Measurements from ENCODE around the gene STAG2. TPM values are rescaled to one million over a fixed set of nuclear protein-coding genes. Genes with fewer than 3 reads are reported as not detected.
"Not testable (repeated sequence)": the region's sequence is repeated elsewhere in the genome, so short reads cannot be mapped to it uniquely, and the experiment has no call there.

STAG2 gene
- total and polyA plus RNA-seq, 9 donors: 47.3 to 86.5 (median 69.5) TPM

- no peak overlapping the region for H3K4me3 ChIP-seq (ENCODE audit: low read length)
- no peaks in the 10 kb centered on the region for H3K27me3 ChIP-seq (ENCODE audit: control insufficient read depth, insufficient read depth, low read length)
- no peaks in the 10 kb centered on the region for H3K9me3 ChIP-seq (replicated peaks; ENCODE audit: control insufficient read depth, low read depth, low read length)
- no peak overlapping the region for H3K27ac ChIP-seq (ENCODE audit: low read length)
- H3K4me1 ChIP-seq (ENCODE audit: control insufficient read depth, insufficient read depth, low read length): no peaks in the 10 kb centered on the region
- DNase-seq: no peak
- no peaks in the 10 kb centered on the region for H3K36me3 ChIP-seq (ENCODE audit: control insufficient read depth, insufficient read depth, low read length)
- no CpG with 5 or more reads among the region's 1 CpG for WGBS (ENCODE audit: insufficient coverage)
Measured at GRCh38 chrX:124026529-124026928, 65.0 kb downstream of the STAG2 start.

- Histone ChIP-seq H3K4me3 (ENCODE audit: low read length) (no peak overlapping the region), H3K4me1 (ENCODE audit: control insufficient read depth, insufficient read depth, low read length) (no peaks in the 10 kb centered on the region), H3K27me3 (ENCODE audit: control insufficient read depth, insufficient read depth, low read length) (no peaks in the 10 kb centered on the region), H3K9me3 (replicated peaks; ENCODE audit: control insufficient read depth, low read depth, low read length) (no peaks in the 10 kb centered on the region), H3K36me3 (ENCODE audit: control insufficient read depth, insufficient read depth, low read length) (no peaks in the 10 kb centered on the region), H3K27ac (ENCODE audit: low read length) (no peak overlapping the region)
- no CpG with 5 or more reads among the region's 3 CpGs for WGBS (ENCODE audit: insufficient coverage)
- DNase-seq: no peak
Measured at GRCh38 chrX:124028182-124028581, 66.7 kb downstream of the STAG2 start.

- no peak for DNase-seq
- no peak overlapping the region for H3K27ac ChIP-seq (ENCODE audit: low read length)
- no peaks in the 10 kb centered on the region for H3K9me3 ChIP-seq (replicated peaks; ENCODE audit: control insufficient read depth, low read depth, low read length)
- H3K4me3 ChIP-seq (ENCODE audit: low read length): no peak overlapping the region
- WGBS (ENCODE audit: insufficient coverage): no CpG with 5 or more reads among the region's 1 CpG
- no peaks in the 10 kb centered on the region for H3K36me3 ChIP-seq (ENCODE audit: control insufficient read depth, insufficient read depth, low read length)
- no peaks in the 10 kb centered on the region for H3K4me1 ChIP-seq (ENCODE audit: control insufficient read depth, insufficient read depth, low read length)
- H3K27me3 ChIP-seq (ENCODE audit: control insufficient read depth, insufficient read depth, low read length): no peaks in the 10 kb centered on the region
Measured at GRCh38 chrX:124030520-124030919, 69.0 kb downstream of the STAG2 start.

GRCh38 chrX:124033821-124034220 is 72.3 kb downstream of the STAG2 start:
- no peaks in the 10 kb centered on the region for H3K9me3 ChIP-seq (replicated peaks; ENCODE audit: control insufficient read depth, low read depth, low read length)
- no peak overlapping the region for H3K27ac ChIP-seq (ENCODE audit: low read length)
- no peak for DNase-seq
- H3K4me1 ChIP-seq (ENCODE audit: control insufficient read depth, insufficient read depth, low read length): no peaks in the 10 kb centered on the region
- no peaks in the 10 kb centered on the region for H3K36me3 ChIP-seq (ENCODE audit: control insufficient read depth, insufficient read depth, low read length)
- H3K4me3 ChIP-seq (ENCODE audit: low read length): no peak overlapping the region
- no CpG with 5 or more reads among the region's 1 CpG for WGBS (ENCODE audit: insufficient coverage)
- H3K27me3 ChIP-seq (ENCODE audit: control insufficient read depth, insufficient read depth, low read length): no peaks in the 10 kb centered on the region

GRCh38 chrX:124035657-124036056 is 74.2 kb downstream of the STAG2 start:
- peak; percentile 3 for DNase-seq
- Histone ChIP-seq H3K36me3 (ENCODE audit: control insufficient read depth, insufficient read depth, low read length) (no peaks in the 10 kb centered on the region), H3K4me3 (ENCODE audit: low read length) (no peak overlapping the region), H3K27ac (ENCODE audit: low read length) (peak overlapping the region; percentile 48), H3K9me3 (replicated peaks; ENCODE audit: control insufficient read depth, low read depth, low read length) (no peaks in the 10 kb centered on the region), H3K27me3 (ENCODE audit: control insufficient read depth, insufficient read depth, low read length) (no peaks in the 10 kb centered on the region), H3K4me1 (ENCODE audit: control insufficient read depth, insufficient read depth, low read length) (no peaks in the 10 kb centered on the region)
- whole genome bisulfite sequencing (ENCODE audit: insufficient coverage): 100% methylated on average over 1 of the region's 2 CpGs

- Histone ChIP-seq H3K9me3 (replicated peaks; ENCODE audit: control insufficient read depth, low read depth, low read length) (no peaks in the 10 kb centered on the region), H3K4me3 (ENCODE audit: low read length) (no peak overlapping the region), H3K36me3 (ENCODE audit: control insufficient read depth, insufficient read depth, low read length) (no peaks in the 10 kb centered on the region), H3K27me3 (ENCODE audit: control insufficient read depth, insufficient read depth, low read length) (no peaks in the 10 kb centered on the region), H3K4me1 (ENCODE audit: control insufficient read depth, insufficient read depth, low read length) (no peaks in the 10 kb centered on the region), H3K27ac (ENCODE audit: low read length) (no peak overlapping the region)
- WGBS (ENCODE audit: insufficient coverage): no CpG with 5 or more reads among the region's 1 CpG
- DNase-seq: no peak
Measured at GRCh38 chrX:124042042-124042441, 80.5 kb downstream of the STAG2 start.

GRCh38 chrX:124045109-124045508 is 83.6 kb downstream of the STAG2 start:
- Histone ChIP-seq H3K4me3 (ENCODE audit: low read length) (no peak overlapping the region), H3K9me3 (replicated peaks; ENCODE audit: control insufficient read depth, low read depth, low read length) (no peaks in the 10 kb centered on the region), H3K36me3 (ENCODE audit: control insufficient read depth, insufficient read depth, low read length) (peaks cover 4% of the 10 kb centered on the region), H3K4me1 (ENCODE audit: control insufficient read depth, insufficient read depth, low read length) (no peaks in the 10 kb centered on the region), H3K27ac (ENCODE audit: low read length) (no peak overlapping the region), H3K27me3 (ENCODE audit: control insufficient read depth, insufficient read depth, low read length) (no peaks in the 10 kb centered on the region)
- no CpG with 5 or more reads among the region's 4 CpGs for WGBS (ENCODE audit: insufficient coverage)
- no peak for DNase-seq

GRCh38 chrX:124084417-124084816 is 122.9 kb downstream of the STAG2 start:
- H3K27me3 ChIP-seq (ENCODE audit: control insufficient read depth, insufficient read depth, low read length); H3K4me1 ChIP-seq (ENCODE audit: control insufficient read depth, insufficient read depth, low read length); H3K4me3 ChIP-seq (ENCODE audit: low read length); H3K27ac ChIP-seq (ENCODE audit: low read length); H3K9me3 ChIP-seq (replicated peaks; ENCODE audit: control insufficient read depth, low read depth, low read length); DNase-seq: not testable (repeated sequence)
- WGBS (ENCODE audit: insufficient coverage): 79% methylated on average over 4 of the region's 6 CpGs
- peaks cover 19% of the 10 kb centered on the region for H3K36me3 ChIP-seq (ENCODE audit: control insufficient read depth, insufficient read depth, low read length)

- H3K4me1 ChIP-seq (ENCODE audit: control insufficient read depth, insufficient read depth, low read length): no peaks in the 10 kb centered on the region
- no peak overlapping the region for H3K4me3 ChIP-seq (ENCODE audit: low read length)
- 89% methylated on average over 2 of the region's 2 CpGs for WGBS (ENCODE audit: insufficient coverage)
- no peak for DNase-seq
- no peaks in the 10 kb centered on the region for H3K27me3 ChIP-seq (ENCODE audit: control insufficient read depth, insufficient read depth, low read length)
- H3K9me3 ChIP-seq (replicated peaks; ENCODE audit: control insufficient read depth, low read depth, low read length): no peaks in the 10 kb centered on the region
- H3K36me3 ChIP-seq (ENCODE audit: control insufficient read depth, insufficient read depth, low read length): peaks cover 22% of the 10 kb centered on the region
- no peak overlapping the region for H3K27ac ChIP-seq (ENCODE audit: low read length)
Measured at GRCh38 chrX:124085063-124085462, 123.6 kb downstream of the STAG2 start.

GRCh38 chrX:124086411-124086810 is 124.9 kb downstream of the STAG2 start:
- no peak overlapping the region for H3K4me3 ChIP-seq (ENCODE audit: low read length)
- H3K27ac ChIP-seq (ENCODE audit: low read length): no peak overlapping the region
- peaks cover 33% of the 10 kb centered on the region for H3K36me3 ChIP-seq (ENCODE audit: control insufficient read depth, insufficient read depth, low read length)
- no peaks in the 10 kb centered on the region for H3K4me1 ChIP-seq (ENCODE audit: control insufficient read depth, insufficient read depth, low read length)
- H3K27me3 ChIP-seq (ENCODE audit: control insufficient read depth, insufficient read depth, low read length): no peaks in the 10 kb centered on the region
- no peaks in the 10 kb centered on the region for H3K9me3 ChIP-seq (replicated peaks; ENCODE audit: control insufficient read depth, low read depth, low read length)
- no peak for DNase-seq
- no CpG with 5 or more reads among the region's 7 CpGs for WGBS (ENCODE audit: insufficient coverage)

- no peak overlapping the region for H3K4me3 ChIP-seq (ENCODE audit: low read length)
- H3K4me1 ChIP-seq (ENCODE audit: control insufficient read depth, insufficient read depth, low read length): no peaks in the 10 kb centered on the region
- 60% methylated on average over 3 of the region's 6 CpGs for whole genome bisulfite sequencing (ENCODE audit: insufficient coverage)
- H3K36me3 ChIP-seq (ENCODE audit: control insufficient read depth, insufficient read depth, low read length): peaks cover 33% of the 10 kb centered on the region
- no peak overlapping the region for H3K27ac ChIP-seq (ENCODE audit: low read length)
- no peaks in the 10 kb centered on the region for H3K27me3 ChIP-seq (ENCODE audit: control insufficient read depth, insufficient read depth, low read length)
- no peaks in the 10 kb centered on the region for H3K9me3 ChIP-seq (replicated peaks; ENCODE audit: control insufficient read depth, low read depth, low read length)
- no peak for DNase-seq
Measured at GRCh38 chrX:124087000-124087746, 125.7 kb downstream of the STAG2 start.

All from muscle of leg (tissue), 11 donors.